Suprapubic skin (tissue), 4 donors: ENCODE measurements around the gene OSGEP. TPM values are rescaled to one million over a fixed set of nuclear protein-coding genes. Genes with fewer than 3 reads are reported as not detected.
A peak's percentile ranks its signal among the peaks of the same experiment; 100 is the strongest.

Source experiments
- DNase-seq, 2 donors: peaks; one replicate each; pipeline ENCODE4 v3.0.0-alpha.2; 2019; ENCODE audit warnings: low spot score in 2 of 2
- H3K27ac ChIP-seq: fragments of 200-600 bp; sonication (generic); one replicate; pipeline ENCODE4 v1.5.1; 2019
- H3K27me3 ChIP-seq: fragments of 200-600 bp; sonication (generic); one replicate; pipeline ENCODE4 v1.5.1; 2019
- H3K36me3 ChIP-seq: fragments of 200-600 bp; sonication (generic); one replicate; pipeline ENCODE4 v1.5.1; 2019
- H3K4me1 ChIP-seq: fragments of 200-600 bp; sonication (generic); one replicate; pipeline ENCODE4 v1.5.1; 2019
- H3K4me3 ChIP-seq: fragments of 200-600 bp; sonication (generic); one replicate; pipeline ENCODE4 v1.5.1; 2019; ENCODE audit warnings: mild to moderate bottlenecking
- H3K9me3 ChIP-seq: fragments of 200-600 bp; sonication (generic); one replicate; pipeline ENCODE4 v1.5.1; 2019
- EP300 ChIP-seq: sonication (generic); formaldehyde crosslinking; IDR thresholded peaks from one replicate; pipeline ENCODE4 v1.6.1; 2017; ENCODE audit warnings: antibody characterized with exemption
- POLR2A ChIP-seq, 2 donors: fragments of 450-650 bp; IDR thresholded peaks; one replicate each; pipeline ENCODE4 v1.6.1; 2017; ENCODE audit warnings: antibody characterized with exemption in 2 of 2, mild to moderate bottlenecking in 2 of 2, moderate library complexity in 2 of 2
- POLR2AphosphoS5 ChIP-seq, 3 donors: sonication (generic); formaldehyde crosslinking; IDR thresholded peaks; one replicate each; pipeline ENCODE4 v1.6.1; 2017; ENCODE audit warnings: antibody characterized with exemption in 3 of 3
- WGBS: methylation state at CpG from one replicate; pipeline ENCODE4 v1.1.5; 2018; 5-methylcytosine and 5-hydroxymethylcytosine counted together
- total RNA-seq, 4 donors: library from RNA; depleted of rRNA; stranded (reverse); fragments of >200 nt; gene quantifications; one replicate each; pipeline ENCODE4 v1.1.0, GENCODE V29; 2016
- TF ChIP-seq, protein P1 (sequence below), 2 donors: fragments of 200-600 bp in 1 of 2; fragments of 450-650 bp in 1 of 2; sonication (generic) in 1 of 2; IDR thresholded peaks; one replicate each; pipeline ENCODE4 v1.5.1; 2016 to 2019; ENCODE audit warnings: antibody characterized with exemption in 2 of 2, mild to moderate bottlenecking in 1 of 2, moderate library complexity in 1 of 2

The OSGEP gene
- total RNA-seq, 4 donors from 2014 or later: 40.8 to 91.0 (median 44.8) TPM

DNA sequence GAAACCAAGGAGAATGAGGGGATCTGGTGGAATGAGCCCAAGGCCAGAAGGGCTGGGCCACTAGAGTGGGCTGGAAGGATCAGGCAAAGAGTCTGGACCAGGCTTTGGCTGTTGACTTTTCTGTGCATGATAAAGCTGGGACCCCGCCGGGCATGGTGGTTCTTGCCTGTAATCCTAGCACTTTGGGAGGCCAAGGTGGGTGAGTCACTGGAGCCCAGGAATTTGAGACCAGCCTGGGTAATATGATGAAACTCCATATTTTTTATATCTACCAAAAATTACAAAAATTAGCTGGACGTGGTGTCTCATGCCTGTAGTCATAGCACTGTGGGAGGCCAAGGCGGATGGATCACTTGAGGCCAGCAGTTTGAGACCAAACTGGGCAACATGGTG, 18.3 kb downstream of the OSGEP start:
- TF ChIP-seq, protein P1, sequence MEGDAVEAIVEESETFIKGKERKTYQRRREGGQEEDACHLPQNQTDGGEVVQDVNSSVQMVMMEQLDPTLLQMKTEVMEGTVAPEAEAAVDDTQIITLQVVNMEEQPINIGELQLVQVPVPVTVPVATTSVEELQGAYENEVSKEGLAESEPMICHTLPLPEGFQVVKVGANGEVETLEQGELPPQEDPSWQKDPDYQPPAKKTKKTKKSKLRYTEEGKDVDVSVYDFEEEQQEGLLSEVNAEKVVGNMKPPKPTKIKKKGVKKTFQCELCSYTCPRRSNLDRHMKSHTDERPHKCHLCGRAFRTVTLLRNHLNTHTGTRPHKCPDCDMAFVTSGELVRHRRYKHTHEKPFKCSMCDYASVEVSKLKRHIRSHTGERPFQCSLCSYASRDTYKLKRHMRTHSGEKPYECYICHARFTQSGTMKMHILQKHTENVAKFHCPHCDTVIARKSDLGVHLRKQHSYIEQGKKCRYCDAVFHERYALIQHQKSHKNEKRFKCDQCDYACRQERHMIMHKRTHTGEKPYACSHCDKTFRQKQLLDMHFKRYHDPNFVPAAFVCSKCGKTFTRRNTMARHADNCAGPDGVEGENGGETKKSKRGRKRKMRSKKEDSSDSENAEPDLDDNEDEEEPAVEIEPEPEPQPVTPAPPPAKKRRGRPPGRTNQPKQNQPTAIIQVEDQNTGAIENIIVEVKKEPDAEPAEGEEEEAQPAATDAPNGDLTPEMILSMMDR (IDR thresholded peaks at IDR 0.05): no peak
- TF ChIP-seq EP300 (no peak), POLR2A (IDR thresholded peaks at IDR 0.05) (no peak), POLR2AphosphoS5 (IDR thresholded peaks at IDR 0.05) (no peak)
- 91% methylated on average over 4 of the region's 4 CpGs for WGBS
- Histone ChIP-seq H3K36me3 (no peaks in the 10 kb centered on the region), H3K27ac (no peak overlapping the region), H3K4me3 (no peak overlapping the region), H3K27me3 (peaks cover 11% of the 10 kb centered on the region), H3K4me1 (peaks cover 9% of the 10 kb centered on the region), H3K9me3 (no peaks in the 10 kb centered on the region)
- DNase-seq: no peak

DNA sequence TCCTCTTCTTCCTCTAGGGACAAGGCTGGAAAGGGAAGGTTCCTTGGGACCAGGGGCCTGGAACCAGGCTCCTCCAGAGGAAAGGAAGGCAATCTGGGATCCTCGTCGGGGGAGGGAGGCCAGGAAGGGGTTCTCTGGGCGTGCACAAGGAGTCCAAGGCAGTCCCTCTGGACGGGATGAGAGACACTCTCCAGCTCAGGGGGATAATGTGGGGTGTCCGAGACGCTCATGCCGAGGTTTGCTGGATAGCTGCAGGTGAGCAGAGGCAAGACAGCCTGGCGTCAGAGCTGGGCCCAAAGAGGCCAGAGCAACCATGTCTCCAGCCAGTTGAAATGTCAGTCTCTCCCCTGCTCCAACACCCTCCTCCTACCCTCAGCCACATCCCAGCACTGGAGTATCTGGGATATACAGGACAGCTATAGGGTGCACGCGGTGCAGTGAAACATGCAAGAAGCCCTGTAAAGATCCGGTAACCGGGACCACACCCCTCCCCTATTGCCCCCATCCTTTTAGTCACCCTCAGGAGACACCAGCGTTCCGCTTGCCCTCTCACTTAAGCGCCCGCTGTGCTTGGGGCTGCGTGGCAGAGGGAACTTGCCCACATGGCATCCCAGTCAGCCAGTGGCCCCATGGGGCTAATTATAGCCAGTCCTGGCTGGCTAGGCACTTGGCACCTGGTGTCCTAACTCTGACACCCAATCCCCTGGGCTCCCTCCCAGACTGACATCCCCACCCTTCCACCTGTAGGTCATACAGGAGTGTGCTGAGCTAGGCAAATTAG, 18.8 kb downstream of the OSGEP start, which contains the start of gene KLHL33:
KLHL33 (minus strand) TSS at position 585 of the 781 bp plus-strand sequence; CDS start at position 230, 355 bp downstream.
- no peaks in the 10 kb centered on the region for H3K9me3 ChIP-seq
- TF ChIP-seq POLR2AphosphoS5 (IDR thresholded peaks at IDR 0.05) (no peak), POLR2A (IDR thresholded peaks at IDR 0.05) (no peak), EP300 (no peak)
- TF ChIP-seq, protein P1 (IDR thresholded peaks at IDR 0.05): no peak
- H3K27ac ChIP-seq: no peak within 1 kb of the TSS
- H3K4me3 ChIP-seq: peak within 1 kb of the TSS; percentile 32
- H3K27me3 ChIP-seq: peaks cover 11% of the 10 kb centered on the region
- WGBS: 83% methylated on average over 14 of the region's 17 CpGs
- peaks cover 7% of the 10 kb centered on the region for H3K4me1 ChIP-seq
- no peaks in the 10 kb centered on the region for H3K36me3 ChIP-seq
- no peak for DNase-seq

DNA sequence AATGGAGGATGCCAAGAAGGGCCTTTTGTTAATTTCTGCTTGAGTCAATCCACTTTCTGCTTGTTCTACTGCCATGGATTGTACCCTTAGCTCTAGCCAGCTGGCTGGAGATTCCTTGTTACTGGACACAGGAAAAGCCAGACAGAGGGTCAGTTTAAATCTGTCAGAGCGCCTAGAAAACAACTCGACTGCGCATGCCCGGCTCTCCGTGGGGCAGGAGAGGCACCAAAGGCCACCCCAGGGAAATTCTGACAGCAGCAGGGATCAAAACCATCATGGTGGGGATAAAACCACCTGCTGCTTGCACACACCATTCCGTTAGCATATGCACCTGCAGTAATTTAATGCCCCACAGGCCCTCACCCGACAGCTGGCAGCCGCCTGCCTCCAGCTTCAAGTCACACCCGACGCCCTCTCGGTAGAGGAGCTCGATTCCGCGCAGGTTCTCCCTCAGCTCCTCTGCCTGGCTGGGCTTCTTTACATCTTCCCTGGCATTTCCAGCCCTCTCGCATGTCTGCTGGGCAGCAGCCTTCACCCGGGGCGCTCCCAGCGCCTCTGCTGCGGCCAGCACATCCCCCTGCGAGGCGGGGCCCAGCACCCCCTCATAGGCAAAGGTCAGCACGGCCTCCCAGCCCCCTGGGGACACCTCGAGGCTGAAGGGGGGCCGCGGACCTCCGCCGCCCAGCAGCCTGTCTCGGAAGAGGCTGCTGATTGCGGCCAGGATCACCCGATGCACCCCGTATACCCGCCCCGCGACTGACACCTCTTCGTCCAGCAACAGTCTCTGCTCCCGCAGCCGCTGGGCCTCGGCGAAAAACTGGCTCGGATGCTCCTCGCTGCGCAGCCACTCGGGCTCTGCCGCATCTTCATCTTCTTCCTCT, 19.7 kb downstream of the OSGEP start:
- Histone ChIP-seq H3K4me1 (peaks cover 7% of the 10 kb centered on the region), H3K36me3 (no peaks in the 10 kb centered on the region), H3K4me3 (peak overlapping the region; percentile 32), H3K27me3 (peaks cover 11% of the 10 kb centered on the region), H3K9me3 (no peaks in the 10 kb centered on the region), H3K27ac (no peak overlapping the region)
- 33% methylated on average over 15 of the region's 44 CpGs for whole genome bisulfite sequencing
- TF ChIP-seq, protein P1 (IDR thresholded peaks at IDR 0.05): no peak
- no peak for TF ChIP-seq EP300
- no peak for TF ChIP-seq POLR2AphosphoS5 (IDR thresholded peaks at IDR 0.05)
- no peak for TF ChIP-seq POLR2A (IDR thresholded peaks at IDR 0.05)
- DNase-seq: no peak

DNA sequence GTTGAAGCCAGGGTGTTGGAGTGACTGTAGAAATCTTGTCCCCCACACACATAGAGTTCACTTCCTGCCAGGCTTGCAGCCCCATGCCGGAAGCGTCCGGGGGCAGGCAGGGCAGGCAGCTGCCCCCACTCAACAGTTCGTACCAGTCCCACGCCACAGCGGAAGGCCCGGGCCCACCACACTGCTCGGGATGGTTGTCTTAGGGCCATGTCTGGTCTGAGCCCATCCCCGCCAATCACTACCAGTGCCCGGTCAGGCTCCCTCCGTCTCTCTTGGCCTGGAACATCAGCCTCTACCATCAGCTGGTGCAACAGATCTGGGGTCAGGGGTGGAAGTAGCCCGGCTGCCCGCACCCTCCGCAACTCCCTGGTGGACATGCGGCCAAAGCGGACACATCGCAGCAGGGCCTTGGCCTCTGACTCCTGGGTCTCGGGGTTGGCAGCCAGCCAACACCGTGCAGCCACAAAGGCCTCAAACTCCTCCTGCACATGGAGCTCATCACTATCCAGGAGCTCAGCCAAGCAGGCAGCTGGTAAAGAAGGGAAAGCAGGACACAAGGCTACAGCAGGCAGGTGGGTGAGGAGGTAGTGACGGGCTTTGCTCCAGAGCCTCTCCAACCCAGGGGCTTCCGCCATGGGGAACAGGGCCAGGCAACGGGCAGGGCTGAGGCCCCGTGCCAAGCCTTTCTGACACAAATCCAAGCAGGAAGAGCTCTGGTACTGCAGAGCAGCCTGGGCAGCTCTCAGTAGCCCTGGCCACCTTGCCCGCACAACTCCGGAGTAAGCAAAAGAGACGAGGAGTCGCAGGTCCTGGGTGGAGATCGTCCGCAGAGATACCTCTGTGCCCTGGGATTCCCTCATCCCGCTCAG, 24.6 kb downstream of the OSGEP start:
- no peaks in the 10 kb centered on the region for H3K9me3 ChIP-seq
- H3K36me3 ChIP-seq: no peaks in the 10 kb centered on the region
- H3K4me3 ChIP-seq: no peak overlapping the region
- WGBS: 61% methylated on average over 12 of the region's 30 CpGs
- H3K27ac ChIP-seq: no peak overlapping the region
- no peak for TF ChIP-seq EP300
- no peak for TF ChIP-seq POLR2AphosphoS5 (IDR thresholded peaks at IDR 0.05)
- TF ChIP-seq, protein P1 (IDR thresholded peaks at IDR 0.05): no peak
- no peak for TF ChIP-seq POLR2A (IDR thresholded peaks at IDR 0.05)
- no peak for DNase-seq
- peaks cover 3% of the 10 kb centered on the region for H3K27me3 ChIP-seq
- peaks cover 1% of the 10 kb centered on the region for H3K4me1 ChIP-seq
